Stimulated activated naive CD4-positive, alpha-beta T cell treated with Interleukin-2 at 50 U/mL for 16 hours (primary cell): ENCODE results near the gene PNPLA7.

ENCODE experiments used
- DNase-seq: peaks from one replicate; lab custom pipeline; 2025; lab: John Stamatoyannopoulos, UW

PNPLA7 gene

DNA sequence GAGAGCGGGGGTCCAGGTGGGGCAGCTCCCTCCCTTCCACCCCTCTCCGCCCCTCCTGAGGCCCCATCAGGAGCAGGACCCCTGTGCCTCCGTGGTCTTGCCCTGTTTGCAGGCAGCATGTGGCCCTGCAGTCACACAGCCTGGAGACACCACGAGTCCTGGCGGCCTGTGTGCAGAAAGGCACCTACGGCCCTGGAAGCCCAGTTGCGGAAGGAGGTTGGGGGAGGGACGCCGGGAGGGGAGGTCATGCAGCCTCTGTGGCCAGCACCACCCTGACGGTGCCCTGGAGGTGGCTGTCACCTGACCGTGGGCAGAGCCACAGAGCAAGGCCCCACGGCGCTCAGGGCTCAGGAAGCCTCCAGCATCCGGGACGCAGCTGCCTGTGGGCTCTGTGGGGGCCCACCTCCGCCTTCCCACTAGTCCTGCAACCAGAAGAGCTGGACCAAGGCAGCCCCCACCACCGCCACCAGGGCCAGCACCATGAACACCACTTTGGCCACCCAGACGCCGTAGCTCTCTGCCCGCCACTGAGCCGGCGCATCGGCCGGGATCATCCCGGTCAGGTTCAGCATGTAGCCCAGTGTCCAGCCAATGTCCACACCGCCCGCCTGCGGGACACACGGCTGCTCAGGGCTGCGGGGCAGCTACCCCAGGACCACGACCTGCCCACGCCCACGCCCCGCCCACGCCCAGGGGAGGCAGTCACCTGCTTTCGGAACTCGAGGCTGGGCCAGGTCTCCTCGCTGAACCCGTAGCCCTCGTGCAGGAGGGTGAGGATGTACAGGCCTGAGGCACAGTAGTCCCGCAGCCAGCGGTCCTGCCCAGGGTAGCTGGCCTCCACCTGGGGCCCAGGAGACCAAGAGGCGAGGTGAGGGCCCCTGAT lies 115.5 kb downstream of the PNPLA7 start:
- no peak for DNase-seq

DNA sequence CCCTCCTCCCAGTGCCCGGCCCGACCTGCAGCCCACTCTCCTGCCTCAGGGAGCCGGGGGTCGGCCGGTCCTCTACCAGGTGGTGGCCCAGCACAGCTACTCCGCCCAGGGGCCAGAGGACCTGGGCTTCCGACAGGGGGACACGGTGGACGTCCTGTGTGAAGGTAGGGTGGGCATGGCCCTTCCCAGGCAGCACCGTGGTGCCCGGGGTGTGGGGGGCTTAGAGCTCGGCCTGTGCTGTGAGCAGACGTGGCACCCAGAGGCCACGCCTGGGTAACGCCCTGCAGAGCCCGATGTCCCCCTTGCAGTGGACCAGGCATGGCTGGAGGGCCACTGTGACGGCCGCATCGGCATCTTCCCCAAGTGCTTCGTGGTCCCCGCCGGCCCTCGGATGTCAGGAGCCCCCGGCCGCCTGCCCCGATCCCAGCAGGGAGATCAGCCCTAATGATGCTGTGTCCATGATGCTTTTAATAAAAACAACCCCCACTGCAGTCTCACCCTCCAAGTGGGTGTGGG lies 116.2 kb downstream of the PNPLA7 start:
- no peak for DNase-seq

DNA sequence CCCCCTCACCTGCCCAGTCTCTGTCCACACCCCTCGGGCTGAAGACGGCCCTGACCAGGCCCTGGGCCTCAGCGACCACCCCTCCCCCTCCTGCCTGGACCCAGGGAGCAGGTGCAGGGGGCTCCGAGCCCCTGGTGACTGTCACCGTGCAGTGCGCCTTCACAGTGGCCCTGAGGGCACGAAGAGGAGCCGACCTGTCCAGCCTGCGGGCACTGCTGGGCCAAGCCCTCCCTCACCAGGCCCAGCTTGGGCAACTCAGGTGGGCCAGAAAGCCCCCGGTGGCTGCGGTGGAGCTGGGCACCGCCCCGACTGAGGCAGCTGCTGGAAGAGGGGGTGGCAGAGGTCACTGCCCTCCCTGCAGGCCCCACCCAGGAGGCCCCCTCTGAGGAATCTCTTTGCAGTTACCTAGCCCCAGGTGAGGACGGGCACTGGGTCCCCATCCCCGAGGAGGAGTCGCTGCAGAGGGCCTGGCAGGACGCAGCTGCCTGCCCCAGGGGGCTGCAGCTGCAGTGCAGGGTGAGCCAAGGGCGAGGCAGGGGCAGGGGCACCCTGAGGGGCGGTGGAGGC lies 116.8 kb downstream of the PNPLA7 start:
- no peak for DNase-seq

DNA sequence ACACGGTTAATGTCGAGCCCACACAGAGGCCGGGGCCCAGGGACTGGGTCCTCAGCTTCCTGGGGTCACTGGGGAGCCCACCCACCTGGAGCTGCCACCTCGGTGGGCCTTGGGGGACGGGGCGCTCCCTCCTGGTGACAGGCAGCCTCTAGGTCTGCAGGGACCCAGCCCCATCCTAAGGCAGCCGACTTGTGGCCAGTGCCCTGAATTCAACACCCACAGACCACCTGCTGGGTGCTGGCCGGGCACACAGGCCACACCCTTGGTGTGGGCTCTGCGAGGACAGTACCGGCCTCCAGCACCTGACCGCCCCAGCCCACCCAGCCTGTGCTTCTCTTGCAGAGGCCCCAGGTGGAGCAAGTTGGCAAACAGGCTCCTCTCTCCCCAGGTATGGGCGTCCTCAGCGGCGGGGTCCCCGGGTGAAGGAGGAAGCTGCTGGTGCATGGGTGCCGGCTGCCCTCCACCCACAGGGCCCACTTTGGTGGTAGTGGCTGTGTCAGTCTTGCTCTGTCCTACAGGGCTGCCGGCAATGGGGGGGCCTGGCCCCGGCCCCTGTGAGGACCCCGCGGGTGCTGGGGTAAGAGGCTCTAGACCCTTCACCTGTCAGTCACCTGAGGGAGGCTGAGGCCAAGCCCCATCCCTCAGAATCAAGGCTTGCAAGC lies 117.4 kb downstream of the PNPLA7 start:
- DNase-seq: no peak

- no peak for DNase-seq
These were observed 118.7 kb downstream of the PNPLA7 start for GRCh38 chr9:137431416-137431931.

- DNase-seq: no peak
These were observed 119.3 kb downstream of the PNPLA7 start for GRCh38 chr9:137430723-137431415.

- no peak for DNase-seq
These were observed 120.1 kb downstream of the PNPLA7 start for GRCh38 chr9:137429974-137430722.

DNA sequence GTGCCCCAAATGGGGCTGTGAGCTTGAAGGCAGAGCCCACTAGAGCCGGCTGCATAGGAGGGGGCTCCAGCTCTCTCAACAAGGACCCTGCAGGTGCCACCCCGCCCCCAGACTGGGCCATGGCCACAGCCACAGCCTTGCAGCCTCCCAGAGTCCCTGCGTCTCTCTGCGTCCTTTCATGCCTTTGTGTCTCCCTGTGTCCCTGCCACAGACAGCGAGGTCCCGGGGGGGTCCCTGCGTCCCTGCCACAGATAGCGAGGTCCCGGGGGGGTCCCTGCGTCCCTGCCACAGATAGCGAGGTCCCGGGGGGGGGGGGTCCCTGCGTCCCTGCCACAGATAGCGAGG lies 120.7 kb downstream of the PNPLA7 start:
- DNase-seq: no peak

DNA sequence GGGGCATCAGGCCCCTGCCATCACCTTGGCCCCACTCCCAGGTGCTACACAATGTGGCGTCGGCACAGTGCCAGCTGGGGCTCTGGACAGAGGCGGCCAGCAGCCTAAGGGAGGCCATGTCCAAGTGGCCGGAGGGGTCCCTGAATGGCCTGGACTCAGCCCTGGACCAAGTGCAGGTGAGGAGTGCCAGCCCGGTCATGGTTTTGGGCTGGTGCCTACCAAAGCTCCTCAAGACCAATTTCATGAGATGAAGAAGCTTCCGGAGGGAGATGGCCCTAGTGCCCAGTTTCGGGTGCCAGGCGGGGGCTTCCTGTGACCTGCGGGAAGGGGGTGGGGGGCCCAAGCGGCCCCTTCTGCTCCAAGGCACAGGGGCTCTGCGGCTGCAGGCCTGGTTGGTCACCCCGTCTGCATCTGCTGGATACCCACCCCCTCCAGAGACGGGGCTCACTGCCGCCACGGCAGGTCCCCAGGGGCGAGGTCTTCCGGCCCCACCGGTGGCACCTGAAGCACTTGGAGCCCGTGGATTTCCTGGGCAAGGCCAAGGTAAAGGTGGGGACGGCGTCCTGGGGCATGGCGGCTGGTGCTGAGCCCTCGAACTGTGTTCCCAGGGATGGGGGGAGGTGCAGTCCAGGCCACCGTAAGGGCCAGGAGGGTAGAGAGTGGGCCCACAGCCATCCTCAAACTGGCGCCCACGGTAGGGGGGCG lies 121.2 kb downstream of the PNPLA7 start:
- DNase-seq: no peak

DNA sequence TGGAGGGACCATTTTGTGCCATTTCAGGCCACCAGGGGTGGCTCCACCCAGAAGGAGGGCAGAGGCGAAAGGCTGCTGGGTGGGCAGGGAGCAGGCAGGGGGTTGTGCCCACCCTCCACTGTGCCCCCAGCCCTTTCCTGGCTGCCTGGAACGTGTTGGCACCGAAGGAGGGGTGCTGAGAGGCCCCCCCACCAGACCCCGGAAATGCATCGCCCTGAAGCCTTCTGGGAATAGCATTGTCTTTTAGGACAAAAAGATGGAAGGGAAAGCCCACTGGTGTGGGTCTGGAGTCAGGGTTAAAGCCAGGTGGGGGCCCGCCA lies 121.9 kb downstream of the PNPLA7 start:
- no peak for DNase-seq

DNA sequence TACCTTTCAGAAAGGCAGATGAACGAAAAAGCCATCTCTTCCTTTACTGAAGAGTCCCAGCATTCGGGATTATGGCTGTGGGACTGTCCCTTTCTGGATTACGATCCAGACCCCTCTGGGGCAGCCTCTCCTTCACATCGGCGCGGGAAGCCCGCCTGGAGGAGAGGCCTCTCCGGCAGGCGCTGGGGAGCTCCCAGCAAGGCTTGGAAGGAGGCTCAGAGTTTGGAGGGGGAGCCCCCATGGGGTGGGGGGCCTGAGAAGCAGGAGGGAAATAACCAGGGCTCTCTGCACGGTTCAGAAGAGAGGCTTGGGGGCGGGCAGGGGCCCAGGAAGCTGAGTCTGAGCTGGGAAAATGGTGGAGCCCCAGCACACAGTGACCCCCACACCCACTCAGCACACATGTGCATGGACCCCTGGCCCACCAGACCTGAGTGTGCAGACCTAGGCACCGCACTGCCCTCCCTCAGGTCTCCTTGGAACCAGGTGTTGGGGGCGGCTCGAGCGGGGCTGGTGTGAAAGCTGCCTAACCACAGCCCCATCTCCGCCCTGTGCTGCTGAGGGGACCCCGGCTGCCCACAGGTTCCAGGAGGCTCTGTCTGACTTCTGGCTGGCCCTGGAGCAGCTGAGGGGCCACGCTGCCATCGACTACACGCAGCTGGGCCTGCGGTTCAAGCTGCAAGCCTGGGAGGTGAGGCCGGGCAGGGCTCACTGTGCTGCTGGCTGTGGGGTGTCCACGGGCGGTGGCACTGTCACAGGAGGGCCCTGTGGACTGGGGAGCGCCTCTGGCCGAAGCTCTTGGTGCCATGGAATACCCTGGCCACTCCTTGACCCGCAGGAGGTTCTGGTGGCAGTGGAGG lies 122.5 kb downstream of the PNPLA7 start:
- no peak for DNase-seq

GRCh38 chr9:137426018-137426681 lies 124.1 kb downstream of the PNPLA7 start:
- DNase-seq: no peak

GRCh38 chr9:137423514-137424291 lies 126.5 kb downstream of the PNPLA7 start:
- DNase-seq: no peak

- DNase-seq: peak; percentile 90
These were observed 127.3 kb downstream of the PNPLA7 start, which contains the start of the genes EXD3 and NOXA1 for GRCh38 chr9:137422604-137423513. EXD3 (minus strand) TSS chr9:137423162; CDS start chr9:137395357, 27,805 bp downstream. NOXA1 (plus strand) TSS chr9:137423393; CDS start chr9:137423530, 137 bp downstream.

- DNase-seq: no peak
These were observed 128.2 kb downstream of the PNPLA7 start for GRCh38 chr9:137421838-137422603.
